GM12878 (cell line): ENCODE data around the gene RPL13A. TPM values are rescaled to one million over a fixed set of nuclear protein-coding genes. Genes with fewer than 3 reads are reported as not detected.

Experiments used
- ASH2L ChIP-seq: fragments of 300-600, 200-600 bp; sonication (generic); IDR thresholded peaks from 2 replicates; pipeline ENCODE4 v1.6.1; 2017; ENCODE audit warnings: low read depth, mild to moderate bottlenecking, borderline replicate concordance
- ATF7 ChIP-seq: fragments of 450-650 bp; IDR thresholded peaks from 2 replicates; pipeline ENCODE4 v1.6.1; 2016; ENCODE audit warnings: low read depth, mild to moderate bottlenecking
- BACH1 ChIP-seq: fragments of 450-650 bp; IDR thresholded peaks from 2 replicates; pipeline ENCODE4 v1.6.1; 2017; ENCODE audit warnings: mild to moderate bottlenecking, borderline replicate concordance
- E4F1 ChIP-seq: fragments of 450-650 bp; IDR thresholded peaks from 2 replicates; pipeline ENCODE4 v1.6.1; 2018; ENCODE audit warnings: borderline replicate concordance, mild to moderate bottlenecking; ENCODE audit not compliant: partially characterized antibody
- EGR1 ChIP-seq, 2 experiments: IDR thresholded peaks; 1 replicate in 1 of 2; 2 replicates in 1 of 2; pipeline ENCODE4 v1.6.1; 2011 to 2012; ENCODE audit warnings: low read depth in 2 of 2, low read length in 2 of 2, borderline replicate concordance in 1 of 2, mild to moderate bottlenecking in 1 of 2, moderate library complexity in 1 of 2
- FOS ChIP-seq: IDR thresholded peaks from 3 replicates; pipeline ENCODE4 v1.6.1; 2011; ENCODE audit warnings: borderline replicate concordance; ENCODE audit not compliant: insufficient read length; ENCODE audit errors: extremely low read depth
- FOXK2 ChIP-seq: fragments of 450-650 bp; IDR thresholded peaks from 2 replicates; pipeline ENCODE4 v1.6.1; 2017; ENCODE audit warnings: mild to moderate bottlenecking, moderate library complexity
- HDGF ChIP-seq: fragments of 450-650 bp; IDR thresholded peaks from 2 replicates; pipeline ENCODE4 v1.6.1; 2016; ENCODE audit warnings: antibody characterized with exemption
- JUNB ChIP-seq: IDR thresholded peaks from 2 replicates; pipeline ENCODE4 v1.6.1; 2016; ENCODE audit warnings: antibody characterized with exemption, mild to moderate bottlenecking
- NFIC ChIP-seq: IDR thresholded peaks from 2 replicates; pipeline ENCODE4 v1.6.1; 2012; ENCODE audit warnings: low read depth, mild to moderate bottlenecking, inconsistent platforms, low read length, moderate library complexity
- NR2C2 ChIP-seq: IDR thresholded peaks from 2 replicates; pipeline ENCODE4 v1.6.1; 2011; ENCODE audit warnings: borderline replicate concordance, low read depth; ENCODE audit not compliant: control insufficient read depth, insufficient read length
- PML ChIP-seq: IDR thresholded peaks from 2 replicates; pipeline ENCODE4 v1.6.1; 2012; ENCODE audit warnings: low read length, inconsistent platforms
- TBL1XR1 ChIP-seq: IDR thresholded peaks from 2 replicates; pipeline ENCODE4 v1.6.1; 2012; ENCODE audit warnings: low read depth, low read length, improper control_type of control experiment
- WRNIP1 ChIP-seq: IDR thresholded peaks from 2 replicates; pipeline ENCODE4 v1.6.1; 2011; ENCODE audit warnings: low read depth, low read length, improper control_type of control experiment, borderline replicate concordance
- ZBTB40 ChIP-seq: fragments of 450-650 bp; IDR thresholded peaks from 2 replicates; pipeline ENCODE4 v1.6.1; 2016; ENCODE audit warnings: mild to moderate bottlenecking, moderate library complexity, borderline replicate concordance
- ZNF384 ChIP-seq: IDR thresholded peaks from 2 replicates; pipeline ENCODE4 v1.6.1; 2012; ENCODE audit warnings: low read depth, mild to moderate bottlenecking, low read length, improper control_type of control experiment, borderline replicate concordance
- polyA plus RNA-seq, 11 experiments: library from polyadenylated mRNA; depleted of rRNA in 4 of 11; unstranded in 6 of 11; stranded (reverse) in 5 of 11; fragments of >200 nt; fragmentation: Nextera tagmentation in 4 of 11; fragmentation: Illumina TruSeq in 1 of 11; extraction: Ambion mirVana in 4 of 11; extraction: Trizol in 1 of 11; gene quantifications; 1 replicate in 1 of 11; 2 replicates in 10 of 11; pipeline versions ENCODE4 v1.2.1 to v1.2.3, GENCODE V29; 2011 to 2016; ENCODE audit warnings: inconsistent platforms in 2 of 11, missing spikeins in 2 of 11, low read depth in 1 of 11
- total RNA-seq, 4 experiments: library from RNA; depleted of rRNA in 3 of 4; stranded (reverse); fragments of >200 nt in 3 of 4; fragmentation: Illumina TruSeq in 1 of 4; extraction: Trizol in 1 of 4; gene quantifications; 2 replicates each; pipeline versions ENCODE4 v1.2.1 to v1.2.3, GENCODE V29; 2013 to 2021
- TF ChIP-seq, protein P1 (sequence below): fragments of 450-650 bp; IDR thresholded peaks from 2 replicates; pipeline ENCODE4 v1.6.1; 2014; ENCODE audit warnings: mild to moderate bottlenecking
- TF ChIP-seq, protein P2 (sequence below): IDR thresholded peaks from 2 replicates; pipeline ENCODE4 v1.6.1; 2011; ENCODE audit warnings: borderline replicate concordance, low read depth, mild to moderate bottlenecking, moderate library complexity, mixed read lengths, low read length; ENCODE audit not compliant: insufficient read depth; ENCODE audit errors: extremely low read length
- TF ChIP-seq, protein P3 (sequence below): fragments of 150-350 bp; IDR thresholded peaks from 2 replicates; pipeline ENCODE4 v1.6.1; 2014; ENCODE audit warnings: mild to moderate bottlenecking, low read depth, low read length

The RPL13A gene
- total and polyA plus RNA-seq, 10 of the 15 experiments (the other 5 are each of a cell fraction or from before 2014, with no cell fraction given): 1,426 to 8,961 (median 4,266) TPM

GRCh38 chr19:49469828-49470614, 17.4 kb upstream of the RPL13A start (continued):
- no peak for TF ChIP-seq ZBTB40
- peak; percentile 76; the same call in 1 of the 2 replicates for TF ChIP-seq TBL1XR1
- TF ChIP-seq JUNB: no peak
- TF ChIP-seq ASH2L: no peak
- TF ChIP-seq BACH1: peak; percentile 34; the same call in 1 of the 2 replicates
- no peak for TF ChIP-seq WRNIP1
- TF ChIP-seq, protein P1, sequence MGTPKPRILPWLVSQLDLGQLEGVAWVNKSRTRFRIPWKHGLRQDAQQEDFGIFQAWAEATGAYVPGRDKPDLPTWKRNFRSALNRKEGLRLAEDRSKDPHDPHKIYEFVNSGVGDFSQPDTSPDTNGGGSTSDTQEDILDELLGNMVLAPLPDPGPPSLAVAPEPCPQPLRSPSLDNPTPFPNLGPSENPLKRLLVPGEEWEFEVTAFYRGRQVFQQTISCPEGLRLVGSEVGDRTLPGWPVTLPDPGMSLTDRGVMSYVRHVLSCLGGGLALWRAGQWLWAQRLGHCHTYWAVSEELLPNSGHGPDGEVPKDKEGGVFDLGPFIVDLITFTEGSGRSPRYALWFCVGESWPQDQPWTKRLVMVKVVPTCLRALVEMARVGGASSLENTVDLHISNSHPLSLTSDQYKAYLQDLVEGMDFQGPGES: no peak
- TF ChIP-seq, protein P2, sequence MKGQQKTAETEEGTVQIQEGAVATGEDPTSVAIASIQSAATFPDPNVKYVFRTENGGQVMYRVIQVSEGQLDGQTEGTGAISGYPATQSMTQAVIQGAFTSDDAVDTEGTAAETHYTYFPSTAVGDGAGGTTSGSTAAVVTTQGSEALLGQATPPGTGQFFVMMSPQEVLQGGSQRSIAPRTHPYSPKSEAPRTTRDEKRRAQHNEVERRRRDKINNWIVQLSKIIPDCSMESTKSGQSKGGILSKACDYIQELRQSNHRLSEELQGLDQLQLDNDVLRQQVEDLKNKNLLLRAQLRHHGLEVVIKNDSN: no peak
- TF ChIP-seq, protein P3, sequence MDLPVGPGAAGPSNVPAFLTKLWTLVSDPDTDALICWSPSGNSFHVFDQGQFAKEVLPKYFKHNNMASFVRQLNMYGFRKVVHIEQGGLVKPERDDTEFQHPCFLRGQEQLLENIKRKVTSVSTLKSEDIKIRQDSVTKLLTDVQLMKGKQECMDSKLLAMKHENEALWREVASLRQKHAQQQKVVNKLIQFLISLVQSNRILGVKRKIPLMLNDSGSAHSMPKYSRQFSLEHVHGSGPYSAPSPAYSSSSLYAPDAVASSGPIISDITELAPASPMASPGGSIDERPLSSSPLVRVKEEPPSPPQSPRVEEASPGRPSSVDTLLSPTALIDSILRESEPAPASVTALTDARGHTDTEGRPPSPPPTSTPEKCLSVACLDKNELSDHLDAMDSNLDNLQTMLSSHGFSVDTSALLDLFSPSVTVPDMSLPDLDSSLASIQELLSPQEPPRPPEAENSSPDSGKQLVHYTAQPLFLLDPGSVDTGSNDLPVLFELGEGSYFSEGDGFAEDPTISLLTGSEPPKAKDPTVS: no peak
- TF ChIP-seq NFIC: peak; percentile 26; the same call in 1 of the 2 replicates
- TF ChIP-seq PML: no peak
- no peak for TF ChIP-seq ZNF384
- TF ChIP-seq ATF7: no peak
- no peak for TF ChIP-seq FOXK2
- TF ChIP-seq FOS: no peak
- no peak for TF ChIP-seq NR2C2
- TF ChIP-seq E4F1: no peak
- peak in 1 of 2 experiments; percentile 75; a peak in 2 of 3 replicates for TF ChIP-seq EGR1 (IDR thresholded peaks at IDR 0.05; ENCODE audit: borderline replicate concordance in 1 of 2, low read depth in 2 of 2, low read length in 2 of 2)
- TF ChIP-seq HDGF: 0 out of 2 replicates have a peak, but pooled peaks have one; percentile 49
